Measurements from ENCODE around the gene BORCS6.

DNA sequence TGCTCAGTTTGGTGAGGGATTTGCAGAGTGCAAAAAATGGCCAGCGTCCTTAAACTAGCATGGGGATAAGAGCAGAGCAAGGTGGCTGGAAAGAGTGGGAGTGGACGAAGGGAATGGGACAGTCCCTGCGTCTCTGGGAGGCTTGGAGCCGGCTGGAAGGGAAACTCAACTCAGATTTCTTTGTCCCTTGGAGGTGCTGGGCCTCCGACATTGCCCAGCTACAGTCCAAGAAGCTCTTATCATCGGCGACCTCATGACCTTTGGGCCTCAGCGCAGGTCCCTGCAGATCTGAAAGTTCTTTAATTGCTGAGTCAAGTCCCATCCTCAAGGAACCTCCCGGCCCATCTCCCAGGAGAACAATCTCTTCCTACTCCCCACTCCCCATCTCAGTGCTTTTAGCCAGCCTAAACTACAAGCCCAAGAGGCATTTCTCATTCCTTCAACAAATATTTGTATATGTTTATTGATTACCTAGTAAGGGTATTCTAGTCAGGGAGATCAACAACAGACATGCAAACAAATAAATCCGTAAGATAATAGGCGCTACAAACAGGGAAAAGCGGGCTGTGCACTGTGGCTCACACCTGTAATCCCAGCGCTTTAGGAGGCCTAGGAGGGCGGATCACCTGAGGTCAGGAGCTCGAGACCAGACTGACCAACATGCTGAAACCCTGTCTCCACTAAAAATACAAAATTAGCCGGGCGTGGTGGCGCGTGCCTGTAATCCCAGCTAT, 12.8 kb downstream of the BORCS6 start:
- TF ChIP-seq, protein P1, sequence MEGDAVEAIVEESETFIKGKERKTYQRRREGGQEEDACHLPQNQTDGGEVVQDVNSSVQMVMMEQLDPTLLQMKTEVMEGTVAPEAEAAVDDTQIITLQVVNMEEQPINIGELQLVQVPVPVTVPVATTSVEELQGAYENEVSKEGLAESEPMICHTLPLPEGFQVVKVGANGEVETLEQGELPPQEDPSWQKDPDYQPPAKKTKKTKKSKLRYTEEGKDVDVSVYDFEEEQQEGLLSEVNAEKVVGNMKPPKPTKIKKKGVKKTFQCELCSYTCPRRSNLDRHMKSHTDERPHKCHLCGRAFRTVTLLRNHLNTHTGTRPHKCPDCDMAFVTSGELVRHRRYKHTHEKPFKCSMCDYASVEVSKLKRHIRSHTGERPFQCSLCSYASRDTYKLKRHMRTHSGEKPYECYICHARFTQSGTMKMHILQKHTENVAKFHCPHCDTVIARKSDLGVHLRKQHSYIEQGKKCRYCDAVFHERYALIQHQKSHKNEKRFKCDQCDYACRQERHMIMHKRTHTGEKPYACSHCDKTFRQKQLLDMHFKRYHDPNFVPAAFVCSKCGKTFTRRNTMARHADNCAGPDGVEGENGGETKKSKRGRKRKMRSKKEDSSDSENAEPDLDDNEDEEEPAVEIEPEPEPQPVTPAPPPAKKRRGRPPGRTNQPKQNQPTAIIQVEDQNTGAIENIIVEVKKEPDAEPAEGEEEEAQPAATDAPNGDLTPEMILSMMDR (IDR thresholded peaks at IDR 0.05): no peak
- no peak for TF ChIP-seq POLR2A (IDR thresholded peaks at IDR 0.05)
